Measurements from ENCODE around the gene HELQ.
A peak's percentile ranks its signal among the peaks of the same experiment; 100 is the strongest.

The HELQ gene

GRCh38 chr4:83361416-83362103, 94.1 kb downstream of the HELQ start:
- ChIA-PET POLR2A (no interaction called here), CTCF (interaction anchor here (0.6 to 3.6 kb wide), 9 partner anchors 7 to 279 kb away, joined by 3 to 27 read pairs (median 8); no protein-coding TSS in a partner anchor)
- no peak for DNase-seq (ENCODE audit: low read depth, low spot score)
- H3K4me3 ChIP-seq (ENCODE audit: low read depth, low read length): no peak overlapping the region
- TF ChIP-seq, protein P1, sequence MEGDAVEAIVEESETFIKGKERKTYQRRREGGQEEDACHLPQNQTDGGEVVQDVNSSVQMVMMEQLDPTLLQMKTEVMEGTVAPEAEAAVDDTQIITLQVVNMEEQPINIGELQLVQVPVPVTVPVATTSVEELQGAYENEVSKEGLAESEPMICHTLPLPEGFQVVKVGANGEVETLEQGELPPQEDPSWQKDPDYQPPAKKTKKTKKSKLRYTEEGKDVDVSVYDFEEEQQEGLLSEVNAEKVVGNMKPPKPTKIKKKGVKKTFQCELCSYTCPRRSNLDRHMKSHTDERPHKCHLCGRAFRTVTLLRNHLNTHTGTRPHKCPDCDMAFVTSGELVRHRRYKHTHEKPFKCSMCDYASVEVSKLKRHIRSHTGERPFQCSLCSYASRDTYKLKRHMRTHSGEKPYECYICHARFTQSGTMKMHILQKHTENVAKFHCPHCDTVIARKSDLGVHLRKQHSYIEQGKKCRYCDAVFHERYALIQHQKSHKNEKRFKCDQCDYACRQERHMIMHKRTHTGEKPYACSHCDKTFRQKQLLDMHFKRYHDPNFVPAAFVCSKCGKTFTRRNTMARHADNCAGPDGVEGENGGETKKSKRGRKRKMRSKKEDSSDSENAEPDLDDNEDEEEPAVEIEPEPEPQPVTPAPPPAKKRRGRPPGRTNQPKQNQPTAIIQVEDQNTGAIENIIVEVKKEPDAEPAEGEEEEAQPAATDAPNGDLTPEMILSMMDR (IDR thresholded peaks at IDR 0.05; ENCODE audit: insufficient read depth, low read length, missing control alignments): no peak

GRCh38 chr4:83360018-83360417, 95.6 kb downstream of the HELQ start:
- ChIA-PET POLR2A (no interaction called here), CTCF (interaction anchor here (1.8 kb wide), 1 partner anchor 283 kb away, joined by 4 read pairs; no protein-coding TSS in a partner anchor)
- DNase-seq (ENCODE audit: low read depth, low spot score): no peak

DNA sequence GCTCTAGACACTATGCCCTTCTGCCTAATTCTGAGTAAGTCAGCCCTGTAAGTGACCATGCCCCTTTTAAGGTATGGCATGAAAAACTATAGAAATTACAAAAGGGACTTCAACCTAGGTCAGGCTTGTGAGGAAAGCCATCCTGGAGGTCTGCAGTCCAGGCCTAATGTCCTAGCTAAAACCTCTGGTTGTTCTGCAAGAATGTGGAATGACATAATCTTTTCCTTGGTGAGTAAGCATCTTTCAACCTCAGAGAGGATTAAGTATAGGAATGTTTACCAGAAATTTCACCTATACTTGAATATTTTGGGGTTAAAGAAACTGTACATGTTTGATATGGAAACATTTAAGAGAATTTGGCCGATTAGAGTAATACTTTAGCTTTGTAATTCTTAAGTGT, 97.2 kb downstream of the HELQ start:
- no peak overlapping the region for H3K4me3 ChIP-seq (ENCODE audit: low read depth, low read length)
- peak; percentile 55 for DNase-seq (ENCODE audit: low read depth, low spot score)
- ChIA-PET POLR2A (interaction anchor here (1.0 kb wide), 1 partner anchor 323 kb away, joined by 3 read pairs; the partner anchor contains the start of gene COPS4), CTCF (interaction anchor here (1.0 to 1.8 kb wide), 2 partner anchors 97 to 284 kb away, joined by 3 to 4 read pairs; no protein-coding TSS in a partner anchor)
- TF ChIP-seq, protein P1 (IDR thresholded peaks at IDR 0.05; ENCODE audit: insufficient read depth, low read length, missing control alignments): no peak

More at GRCh38 chr4:83360018-83360417, 95.6 kb downstream of the HELQ start:
- no peak overlapping the region for H3K4me3 ChIP-seq (ENCODE audit: low read depth, low read length)
- TF ChIP-seq, protein P1 (IDR thresholded peaks at IDR 0.05; ENCODE audit: insufficient read depth, low read length, missing control alignments): no peak
